Activated CD4-positive, CD25-positive, alpha-beta regulatory T cell treated with anti-CD3 and anti-CD28 coated beads, Interleukin-2, amount 50 U/mL, for 72 hours (primary cell): ENCODE data around the gene ECT2L.
A peak's percentile ranks its signal among the peaks of the same experiment; 100 is the strongest.

Source experiments
- DNase-seq: peaks from one replicate; pipeline ENCODE4 v3.0.0; 2021

ECT2L gene

DNA sequence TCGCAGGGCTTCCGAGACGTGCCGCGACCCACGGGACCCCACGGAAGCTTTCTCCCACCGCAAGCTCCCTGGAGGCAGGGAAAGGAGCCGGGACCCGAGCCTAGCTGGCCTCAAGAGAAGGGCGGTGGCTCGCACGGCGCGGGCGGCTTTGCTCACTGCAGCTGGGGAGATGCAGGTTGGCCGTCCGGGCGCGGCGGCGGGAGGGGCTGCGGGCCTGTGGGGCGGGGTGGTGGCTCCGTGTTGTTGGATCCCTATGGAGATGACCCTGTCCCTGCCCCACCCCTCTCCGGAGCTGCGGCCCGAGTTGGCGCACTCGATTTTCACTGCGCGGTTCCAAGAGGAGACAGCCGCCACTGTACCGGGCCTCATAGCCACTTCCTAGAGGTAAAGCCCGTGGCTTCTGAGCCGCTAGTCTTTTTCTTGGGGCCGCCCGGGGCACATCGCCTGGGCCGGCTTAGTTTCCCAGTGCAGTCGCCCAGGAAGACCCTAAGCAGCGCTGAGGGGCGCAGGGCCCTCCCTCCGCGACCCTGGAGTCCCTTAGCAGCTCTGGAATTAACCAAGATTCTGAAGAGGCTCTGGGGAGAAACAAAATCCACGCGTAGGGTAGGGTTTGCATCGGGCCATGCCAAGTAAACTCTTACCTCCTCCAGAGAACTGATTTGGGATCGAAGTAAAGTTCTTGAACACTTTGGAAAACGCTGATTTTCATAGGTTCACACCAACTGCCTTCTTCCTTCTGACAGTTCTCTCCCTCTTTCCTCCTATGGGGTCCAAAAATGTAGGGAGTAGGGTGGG, at the start of gene ECT2L:
ECT2L (plus strand) TSS at position 279 of the 795 bp plus-strand sequence. CDS start 17,188 bp downstream, outside the sequence.
- no peak for DNase-seq

DNA sequence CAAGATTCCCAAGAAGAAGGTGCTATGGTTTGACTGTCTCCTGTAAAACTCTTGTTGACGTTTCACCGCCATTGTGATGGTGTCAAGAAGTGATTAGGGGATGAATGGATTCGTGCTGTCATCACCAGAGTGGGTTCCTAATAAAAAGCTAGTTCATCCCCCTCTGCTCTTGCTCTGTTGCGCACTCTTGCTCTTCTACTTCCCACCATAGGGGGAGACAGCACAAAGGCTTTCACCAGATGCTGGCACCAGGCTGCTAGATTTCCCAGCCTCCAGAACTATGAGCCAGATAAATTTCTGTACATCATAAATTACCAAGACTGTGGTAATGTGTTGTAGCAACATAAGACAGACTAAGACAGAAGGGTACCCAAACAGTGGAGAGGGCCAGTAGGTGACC, 43.9 kb upstream of the ECT2L start:
- no peak for DNase-seq

GRCh38 chr6:138757136-138757535, 38.8 kb upstream of the ECT2L start:
- no peak for DNase-seq

DNA sequence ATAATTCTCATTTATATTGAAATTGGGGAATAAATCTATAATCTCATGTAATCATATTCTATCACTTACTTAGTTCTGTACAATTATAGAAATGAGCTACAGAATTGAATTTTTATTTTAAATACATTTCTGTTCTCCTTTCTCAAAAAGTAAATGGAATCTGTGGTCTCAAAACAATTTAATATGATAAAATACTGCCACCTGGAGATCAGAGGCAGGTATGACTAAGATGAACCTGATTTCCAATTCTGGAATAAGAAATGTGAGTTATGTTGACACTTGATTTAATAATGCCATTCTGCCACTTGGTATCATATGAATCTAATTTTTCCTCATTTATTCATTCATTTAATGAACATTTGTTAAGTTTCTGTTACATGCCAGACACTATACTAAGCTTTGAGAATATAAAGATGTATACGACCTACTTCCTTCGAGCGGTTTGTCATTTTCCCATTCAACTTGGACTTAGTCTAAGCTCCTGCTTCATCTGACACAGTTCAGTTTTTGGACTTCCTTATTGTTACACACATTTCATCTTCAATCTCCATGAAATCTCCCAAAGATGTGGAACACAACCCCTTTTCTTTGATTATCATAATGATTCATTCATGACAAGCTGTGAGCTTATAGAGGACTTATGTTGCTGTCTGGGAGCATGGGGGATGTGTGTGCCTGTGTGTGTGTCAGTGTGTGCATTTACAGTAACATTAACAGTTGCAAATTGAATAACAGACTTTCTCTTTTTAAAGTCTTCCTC, 29.8 kb upstream of the ECT2L start:
- no peak for DNase-seq

DNA sequence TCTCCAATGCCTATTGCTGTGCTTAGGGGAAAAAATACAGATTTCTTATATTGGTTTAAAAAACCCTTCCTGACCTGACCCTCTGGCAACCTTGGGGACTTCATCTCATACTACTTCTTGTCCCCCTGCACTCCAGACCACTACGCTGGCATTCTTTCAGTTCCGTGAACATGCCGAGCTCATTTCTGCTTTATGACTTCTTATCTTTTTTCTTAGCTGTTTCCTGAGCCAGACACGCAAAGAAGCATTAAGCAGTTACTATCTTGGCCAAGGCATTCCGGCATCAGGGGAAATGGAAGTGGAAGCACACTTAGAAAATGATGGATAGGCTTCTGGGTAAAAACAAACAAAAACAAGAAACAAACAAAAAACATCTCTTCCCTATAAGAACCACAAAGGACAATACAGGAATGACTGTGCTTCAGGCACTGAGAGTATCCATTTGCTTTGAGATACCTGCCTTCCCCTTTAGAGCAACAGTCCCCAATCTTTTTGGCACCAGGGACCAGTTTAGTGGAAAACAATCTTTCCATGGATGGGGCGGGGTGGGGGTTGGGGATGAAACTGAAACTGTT, 26.7 kb upstream of the ECT2L start:
- no peak for DNase-seq

DNA sequence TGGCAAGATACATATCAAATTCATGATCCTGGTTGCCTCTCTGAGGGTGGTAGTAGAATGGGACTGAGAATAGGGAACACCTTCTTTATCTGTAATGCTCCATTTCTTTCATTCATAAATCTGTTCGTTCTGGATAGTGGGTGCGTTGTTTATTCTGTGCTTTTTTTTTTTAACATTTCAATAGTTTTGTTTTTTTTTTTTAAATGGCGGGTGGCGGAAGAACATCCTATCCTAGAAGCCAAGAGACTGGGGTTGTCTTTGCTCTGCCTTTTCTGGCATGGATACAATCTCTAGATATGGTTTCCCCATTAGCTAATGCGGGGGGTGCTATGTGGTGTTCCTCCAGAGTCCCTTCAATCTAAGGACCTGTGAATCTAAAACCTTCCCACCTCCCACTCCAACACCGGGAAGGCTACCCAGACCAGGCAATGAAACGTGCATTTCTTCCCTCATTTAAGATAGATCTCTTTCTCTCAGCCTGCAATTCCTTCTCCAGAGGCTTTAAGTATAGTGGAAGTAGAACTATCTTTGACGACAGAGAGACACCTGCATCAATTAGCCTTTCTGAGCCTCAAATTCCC, 23.2 kb upstream of the ECT2L start:
- no peak for DNase-seq

- DNase-seq: peak; percentile 89
Observed at GRCh38 chr6:138773177-138774091, 22.5 kb upstream of the ECT2L start, which contains the start of gene CCDC28A. TSS of gene CCDC28A (plus strand) at chr6:138773769. CDS start at chr6:138776121, 2,352 bp downstream.

DNA sequence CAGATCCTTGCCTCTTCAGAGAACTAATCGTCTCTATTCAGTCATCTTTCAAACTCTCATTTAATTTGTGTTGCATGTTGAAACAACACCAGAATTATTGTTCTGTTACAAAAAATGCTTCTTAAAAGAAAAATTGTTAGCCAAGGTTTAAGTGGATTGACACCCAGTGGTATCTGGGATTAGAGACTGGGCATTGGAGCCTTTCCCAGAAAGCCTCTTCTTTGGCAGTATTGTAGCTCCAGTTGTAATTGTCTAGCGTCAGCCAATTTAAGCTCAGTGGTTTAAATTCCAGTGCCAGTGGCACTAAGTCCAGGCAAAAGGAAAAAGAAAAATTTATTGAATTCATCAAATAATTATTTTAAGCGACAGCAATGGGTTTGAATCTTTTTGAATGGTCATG, 21.5 kb upstream of the ECT2L start:
- DNase-seq: no peak

DNA sequence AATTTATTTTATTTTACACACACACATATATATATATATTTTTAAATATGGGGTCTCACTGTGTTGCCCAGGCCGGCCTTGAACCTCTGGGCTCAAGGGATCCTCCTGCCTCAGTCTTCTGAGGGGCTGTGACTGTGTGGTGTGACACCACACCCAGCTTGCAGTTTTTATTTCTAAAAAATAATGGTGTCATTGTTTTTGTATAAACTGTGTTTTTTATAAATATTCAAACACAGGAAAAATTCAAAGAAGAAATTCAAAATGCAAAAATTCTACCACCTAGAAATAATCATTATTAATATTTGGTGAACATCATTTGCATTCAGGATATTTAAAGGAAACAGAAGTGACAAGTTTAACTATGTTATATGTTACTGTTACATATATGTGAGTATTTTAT, 19.2 kb upstream of the ECT2L start:
- no peak for DNase-seq

DNA sequence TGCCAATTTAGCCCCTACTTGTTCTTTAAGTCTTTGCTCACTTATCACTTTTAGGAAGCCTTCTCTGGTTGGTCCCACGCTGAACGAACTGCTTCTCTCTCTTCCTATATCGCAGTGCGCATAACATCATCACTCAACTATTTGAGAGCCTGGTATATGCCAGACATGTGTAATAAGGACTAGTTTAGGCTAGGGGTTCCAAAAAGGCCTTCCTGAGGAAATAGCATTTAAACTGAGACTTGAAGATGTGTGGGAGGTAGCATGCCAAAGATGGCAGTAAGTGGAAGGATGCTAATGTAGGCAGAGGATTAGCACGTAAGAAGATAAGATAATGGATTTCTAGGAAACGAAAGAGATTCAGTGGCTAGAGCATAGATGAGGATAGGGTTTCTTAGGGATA, 17.6 kb upstream of the ECT2L start:
- no peak for DNase-seq

DNA sequence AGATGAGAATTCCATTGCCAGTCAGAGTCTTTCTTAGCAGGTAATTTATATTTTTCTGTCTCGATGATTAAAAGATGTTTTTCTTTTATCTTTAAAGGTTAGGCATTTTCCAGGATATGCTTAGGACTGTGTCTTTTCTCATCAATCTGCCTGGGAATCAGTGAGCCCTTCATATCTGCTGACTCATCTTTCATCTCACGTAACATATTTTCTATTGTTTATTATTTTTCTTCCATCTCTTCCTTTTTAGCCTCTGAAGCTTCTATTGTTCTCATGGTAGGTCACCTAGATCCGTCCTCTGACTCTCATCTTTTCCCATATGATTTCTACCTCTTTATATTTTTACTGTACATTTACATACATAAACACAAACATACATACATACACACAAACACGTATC, 13.6 kb upstream of the ECT2L start:
- no peak for DNase-seq

GRCh38 chr6:138785079-138785478, 10.8 kb upstream of the ECT2L start:
- no peak for DNase-seq

DNA sequence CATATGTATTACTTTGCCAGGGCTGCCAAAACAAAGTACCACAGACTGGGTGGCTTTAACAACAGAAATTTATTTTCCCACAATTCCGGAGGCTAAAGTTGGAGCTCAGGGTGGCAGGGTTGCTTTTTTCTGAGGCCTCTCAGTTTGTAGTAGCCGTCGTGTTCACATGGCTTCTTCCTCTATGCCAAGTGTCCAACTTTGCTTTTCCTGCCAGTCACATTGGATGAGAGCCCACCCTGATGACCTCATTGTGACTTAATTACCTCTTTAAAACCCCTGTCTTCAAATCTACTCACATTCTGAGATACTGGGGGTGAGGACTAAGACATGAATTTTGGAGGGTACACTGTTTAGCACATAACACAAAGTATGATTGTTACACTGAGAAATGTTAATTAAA, 9.9 kb upstream of the ECT2L start:
- DNase-seq: no peak

DNA sequence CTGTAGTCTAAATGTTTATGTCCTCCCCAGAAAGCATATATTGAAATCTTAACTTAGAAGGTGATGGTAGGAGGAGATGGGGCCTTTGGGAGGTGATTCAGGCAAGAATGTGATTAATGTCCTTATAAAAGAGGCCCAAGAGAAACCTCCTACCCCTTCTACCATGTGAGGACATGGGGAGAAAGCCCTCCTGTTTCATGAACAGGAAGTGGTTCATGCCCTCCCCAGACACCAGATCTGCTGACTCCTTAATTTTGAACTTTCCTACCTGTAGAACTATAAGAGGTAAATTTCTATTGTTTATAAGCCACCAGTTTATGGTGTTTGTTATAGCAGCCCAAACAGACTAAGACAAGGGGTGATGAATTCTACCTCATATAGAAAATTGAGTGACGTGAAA, 8.7 kb upstream of the ECT2L start:
- DNase-seq: no peak

- no peak for DNase-seq
Observed at GRCh38 chr6:138796771-138797170, 884 bp downstream of the ECT2L start.

- DNase-seq: no peak
Observed at GRCh38 chr6:138797806-138798446, 2.0 kb downstream of the ECT2L start.

- DNase-seq: no peak
Observed at GRCh38 chr6:138800377-138801150, 4.7 kb downstream of the ECT2L start.

DNA sequence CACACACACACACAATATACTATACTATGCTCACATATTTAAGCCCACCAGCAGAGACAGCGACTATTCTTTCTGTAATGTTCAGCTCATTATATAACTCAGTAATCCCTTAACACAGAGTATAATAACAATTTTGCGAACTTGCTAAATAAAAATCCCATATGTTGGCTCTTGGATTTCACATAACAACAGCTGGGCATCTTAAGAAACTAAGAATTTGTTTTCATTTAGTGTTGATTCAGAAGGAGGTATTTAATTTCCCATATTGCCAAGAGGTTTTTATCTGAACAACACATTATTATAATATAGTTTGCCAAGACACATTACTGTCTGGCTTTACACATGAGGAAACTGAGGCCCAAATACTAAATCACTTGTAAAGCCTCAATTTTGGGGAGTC, 7.4 kb downstream of the ECT2L start:
- DNase-seq: no peak

DNA sequence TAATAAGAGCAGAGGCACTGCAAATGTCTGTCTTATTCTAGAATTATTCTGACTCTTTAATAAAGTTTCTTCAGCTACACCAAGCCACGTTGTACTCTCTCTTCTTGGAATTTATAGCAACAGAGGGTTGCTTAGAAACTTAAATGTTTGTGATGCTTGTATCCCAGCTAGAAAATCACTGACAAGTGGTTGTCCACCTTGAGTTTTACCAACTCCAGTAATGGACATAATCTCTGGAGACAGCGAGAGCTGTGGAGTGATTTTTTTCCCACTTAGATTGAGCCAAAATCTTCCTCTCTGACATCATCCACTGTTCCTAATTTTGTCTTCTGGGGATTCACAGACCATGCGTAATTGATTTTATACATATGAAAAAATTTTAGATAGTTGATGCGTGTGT, 8.0 kb downstream of the ECT2L start:
- DNase-seq: no peak

DNA sequence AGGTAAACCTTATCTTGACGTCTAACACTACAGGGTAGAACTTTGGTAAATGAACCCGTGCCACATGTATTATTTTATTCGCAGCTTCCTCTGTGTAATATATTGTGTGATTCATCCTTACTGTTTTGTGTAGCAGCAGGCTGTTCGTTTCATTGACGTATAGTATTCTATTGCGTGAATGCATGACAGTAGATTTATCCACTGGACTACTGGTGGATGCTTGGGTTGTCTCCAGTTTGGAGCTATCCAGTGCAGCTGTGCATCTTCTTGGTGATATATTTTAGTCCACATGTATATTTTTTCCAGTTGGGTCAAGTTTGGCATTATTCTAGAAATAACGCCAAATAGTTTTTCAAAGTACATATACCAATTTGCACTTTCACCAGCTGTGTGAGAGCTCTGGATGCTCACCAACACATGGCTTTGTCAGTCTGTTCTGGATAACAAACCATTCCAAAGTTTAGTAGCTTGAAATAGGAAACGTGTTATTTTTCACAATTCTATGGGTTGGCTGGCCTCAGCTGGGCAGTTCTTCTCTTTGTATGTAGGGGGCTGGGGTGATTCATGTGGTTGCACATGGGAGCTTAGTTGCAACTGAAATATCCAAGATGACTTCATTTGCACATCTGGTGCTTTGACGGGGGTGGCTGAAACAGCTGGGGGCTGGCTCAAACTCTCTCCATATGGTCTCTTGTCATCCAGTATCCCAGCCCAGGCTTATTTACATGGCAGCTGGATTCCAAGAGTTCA, 9.3 kb downstream of the ECT2L start:
- DNase-seq: no peak
